ENCODE results near the gene ST8SIA1.

ST8SIA1 gene

DNA sequence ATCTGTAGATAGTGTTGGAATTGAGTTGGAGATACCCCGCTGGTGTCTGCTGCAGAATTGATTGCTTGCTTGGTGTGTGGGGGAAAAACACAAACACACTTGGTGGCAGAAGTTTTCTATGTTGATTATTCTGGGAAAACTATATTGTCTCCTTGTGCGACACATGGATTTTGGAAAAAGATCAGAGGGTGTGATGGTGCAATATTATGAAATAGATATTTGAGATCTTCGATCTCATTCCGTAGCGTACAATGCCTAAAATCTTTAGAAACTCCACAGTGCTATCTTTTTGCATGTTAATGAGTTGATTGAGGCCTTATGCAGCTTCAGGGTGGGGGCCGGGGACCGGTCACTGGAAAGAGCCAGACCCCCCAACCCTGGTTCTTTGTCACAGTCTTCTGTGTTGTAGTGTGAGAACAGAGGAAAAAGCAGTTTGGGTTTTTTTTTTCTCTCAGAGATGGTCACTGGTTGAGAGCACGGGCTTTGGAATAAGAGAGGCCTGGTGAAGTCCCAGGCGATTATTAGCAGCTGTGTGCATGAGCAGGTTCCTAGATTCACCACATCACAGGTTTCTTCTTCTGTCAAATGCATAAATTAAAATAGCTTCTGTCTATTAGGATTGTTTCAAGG is 88.2 kb downstream of the ST8SIA1 start:
- no peak for DNase-seq (ENCODE audit: low read depth in 1 of 2, low spot score in 1 of 2)

DNA sequence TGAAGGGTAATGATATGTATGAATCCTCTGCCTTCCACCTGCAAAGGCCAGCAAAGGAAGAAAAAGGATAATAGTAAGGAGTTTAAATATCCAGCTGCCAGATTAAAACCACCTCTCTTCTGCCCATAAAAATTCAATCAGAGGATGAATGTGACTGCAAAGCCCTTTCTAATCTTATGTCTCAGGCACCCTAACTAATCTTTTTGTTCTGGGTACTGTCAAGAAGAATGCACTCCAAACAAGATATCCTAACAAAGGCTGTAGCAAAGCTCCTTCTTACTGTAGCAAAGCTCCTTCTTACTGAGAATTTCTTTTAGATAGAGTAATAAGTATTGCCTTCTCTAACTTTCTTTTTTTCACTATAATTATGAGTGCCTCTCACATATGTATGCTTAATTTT is 91.8 kb downstream of the ST8SIA1 start:
- no peak for DNase-seq (ENCODE audit: low read depth in 1 of 2, low spot score in 1 of 2)

DNA sequence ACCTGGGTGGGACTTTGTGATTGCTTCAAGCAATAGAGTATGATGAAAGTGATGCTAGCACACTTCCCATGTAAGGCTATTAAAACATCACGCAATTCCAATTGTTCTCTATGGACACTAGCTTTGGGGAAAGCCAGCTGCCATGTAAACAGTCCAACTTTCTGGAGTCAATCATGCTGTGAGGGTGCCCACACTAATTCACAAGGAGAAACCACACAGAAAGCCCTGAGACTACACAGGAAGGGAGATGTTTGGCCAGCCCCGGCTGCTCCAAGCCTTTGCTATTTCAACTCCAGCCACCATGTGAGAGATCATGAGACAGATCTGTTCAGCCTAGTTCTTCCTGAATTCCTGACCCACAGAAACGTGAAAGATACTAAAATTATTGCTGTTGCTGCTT is 96.3 kb downstream of the ST8SIA1 start:
- no peak for DNase-seq (ENCODE audit: low read depth in 1 of 2, low spot score in 1 of 2)

- DNase-seq (ENCODE audit: low read depth in 1 of 2, low spot score in 1 of 2) = no peak
Measured at GRCh38 chr12:22234561-22234960, 99.9 kb downstream of the ST8SIA1 start.

DNA sequence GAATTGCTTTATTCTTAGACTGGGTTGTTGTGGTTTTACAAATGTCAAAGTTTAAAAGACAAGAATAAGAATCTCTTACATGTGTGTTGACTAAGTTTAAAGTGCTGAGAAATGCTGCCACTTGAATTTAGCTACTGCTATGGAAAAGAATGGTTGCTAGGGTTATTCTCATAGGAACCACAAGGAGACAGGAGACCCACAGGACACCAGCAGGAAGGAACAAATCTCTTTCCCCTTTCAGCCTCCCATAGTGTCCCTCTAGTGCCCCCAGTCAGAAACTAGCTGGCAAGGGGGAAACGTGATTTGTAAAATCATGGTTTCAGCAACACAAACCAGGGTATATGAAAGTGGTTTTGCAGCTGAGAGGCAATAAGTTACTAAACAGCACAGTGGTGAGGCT is 102.7 kb downstream of the ST8SIA1 start:
- no peak for DNase-seq (ENCODE audit: low read depth in 1 of 2, low spot score in 1 of 2)

DNA sequence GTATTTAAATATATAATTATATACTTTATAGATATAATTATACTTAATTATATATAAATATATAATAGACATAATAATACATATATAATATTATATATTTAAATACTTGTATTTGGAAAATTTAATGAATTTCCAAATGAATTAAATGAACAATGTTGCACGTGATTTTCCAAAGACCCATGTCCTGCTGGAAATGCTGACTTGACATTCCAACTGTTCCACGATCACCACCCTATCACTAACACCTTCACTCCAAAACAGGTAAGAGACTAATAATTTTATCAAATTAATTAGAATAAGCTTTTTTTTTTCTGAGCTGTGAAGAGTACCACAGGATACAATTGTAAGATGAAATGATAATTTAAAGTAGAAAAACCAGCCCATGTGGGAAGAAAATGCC is 103.4 kb downstream of the ST8SIA1 start:
- DNase-seq (ENCODE audit: low read depth in 1 of 2, low spot score in 1 of 2) = no peak

DNA sequence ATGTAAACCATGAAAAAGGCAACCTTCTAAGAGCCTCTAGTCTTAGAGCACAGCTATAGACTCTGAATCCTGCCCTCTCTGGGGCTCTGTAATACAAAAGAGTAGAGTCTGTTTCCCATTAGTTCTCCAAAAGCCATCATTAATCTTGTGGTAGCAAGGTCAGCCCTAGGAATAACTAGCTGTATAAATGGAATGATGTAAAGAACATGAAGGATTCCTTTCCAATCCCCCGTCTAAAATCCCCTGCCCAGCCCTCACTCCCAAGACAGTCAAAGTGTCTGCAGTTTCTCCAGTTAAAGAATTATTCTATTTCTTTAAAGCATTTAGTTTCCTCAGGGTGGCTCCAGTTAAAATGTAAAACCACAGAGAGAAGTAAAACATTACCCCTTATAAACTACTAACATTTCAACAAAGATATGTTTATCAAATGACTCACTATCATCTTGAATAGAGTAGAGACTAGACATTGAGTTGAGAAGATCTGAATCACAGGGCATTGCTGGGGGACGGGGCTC is 104.2 kb downstream of the ST8SIA1 start:
- DNase-seq (ENCODE audit: low read depth in 1 of 2, low spot score in 1 of 2) = no peak

DNA sequence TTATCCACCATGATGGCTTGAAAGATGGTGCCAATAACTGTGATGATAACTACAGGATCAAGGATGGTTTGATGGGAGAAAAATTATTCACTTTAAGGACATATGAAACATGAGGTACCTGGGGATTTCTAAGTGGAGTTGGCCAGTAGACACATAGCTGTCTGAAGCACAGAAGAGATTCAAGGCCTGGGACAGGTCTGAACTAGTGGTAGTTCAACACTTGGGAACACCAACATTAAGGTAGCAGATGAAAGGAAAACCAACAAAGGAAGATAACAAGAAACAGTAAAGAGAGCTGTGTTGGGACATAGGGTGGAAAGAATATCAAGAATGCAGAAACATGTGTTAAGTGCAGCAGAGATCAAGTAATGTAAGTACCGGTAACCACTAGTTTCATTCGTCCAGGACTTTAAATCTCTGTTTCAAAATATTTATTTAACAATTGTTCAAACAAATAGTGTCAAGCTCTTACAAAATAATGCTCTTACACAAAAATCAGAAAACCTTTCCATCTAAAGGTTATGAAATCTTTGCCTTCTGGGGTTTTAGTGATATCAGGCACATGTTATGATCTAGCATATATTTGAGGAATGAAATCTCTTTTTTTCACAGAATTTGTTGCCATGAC is 104.7 kb downstream of the ST8SIA1 start:
- no peak for DNase-seq (ENCODE audit: low read depth in 1 of 2, low spot score in 1 of 2)

DNA sequence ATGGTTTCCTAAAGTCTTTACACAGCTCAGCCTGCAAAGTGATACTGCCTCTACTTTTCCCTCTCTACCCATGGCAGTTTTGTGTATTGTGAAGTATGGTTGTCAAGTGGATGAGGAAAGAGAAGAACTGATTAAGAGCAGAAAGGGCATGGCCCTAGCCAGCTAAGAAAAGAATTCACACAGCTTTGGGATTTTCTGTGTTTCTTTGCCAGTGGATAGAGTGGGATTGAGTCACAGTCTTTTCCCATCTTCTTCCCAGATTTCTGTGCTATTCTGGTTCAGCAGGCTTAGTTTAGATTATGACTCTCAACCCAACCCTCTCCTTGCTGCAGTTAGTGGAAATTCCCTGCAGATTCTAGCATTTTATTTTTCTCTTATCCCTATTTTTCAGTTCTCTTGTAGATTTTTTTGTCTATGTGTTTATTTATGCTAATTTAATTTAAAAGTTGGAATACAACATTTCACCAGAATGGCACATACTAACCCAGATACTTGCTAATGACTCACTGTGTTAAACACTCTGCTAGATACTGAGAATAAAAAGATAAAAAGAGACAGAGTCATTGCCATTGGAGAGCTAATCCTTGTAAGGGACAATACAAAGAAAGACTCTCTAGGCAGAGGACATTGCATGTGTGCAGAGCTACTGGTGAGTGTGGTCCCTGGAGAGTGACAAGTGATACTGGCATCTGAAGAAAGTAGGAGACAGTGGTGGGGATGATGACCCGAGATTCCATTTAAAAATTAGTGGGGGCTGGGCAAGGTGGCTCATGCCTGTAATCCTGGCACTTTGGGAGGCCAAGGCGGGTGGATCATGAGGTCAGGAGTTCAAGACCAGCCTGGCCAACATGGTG is 106.3 kb downstream of the ST8SIA1 start:
- DNase-seq (ENCODE audit: low read depth in 1 of 2, low spot score in 1 of 2) = no peak

GRCh38 chr12:22223356-22223755 is 111.2 kb downstream of the ST8SIA1 start:
- no peak for DNase-seq (ENCODE audit: low read depth in 1 of 2, low spot score in 1 of 2)

DNA sequence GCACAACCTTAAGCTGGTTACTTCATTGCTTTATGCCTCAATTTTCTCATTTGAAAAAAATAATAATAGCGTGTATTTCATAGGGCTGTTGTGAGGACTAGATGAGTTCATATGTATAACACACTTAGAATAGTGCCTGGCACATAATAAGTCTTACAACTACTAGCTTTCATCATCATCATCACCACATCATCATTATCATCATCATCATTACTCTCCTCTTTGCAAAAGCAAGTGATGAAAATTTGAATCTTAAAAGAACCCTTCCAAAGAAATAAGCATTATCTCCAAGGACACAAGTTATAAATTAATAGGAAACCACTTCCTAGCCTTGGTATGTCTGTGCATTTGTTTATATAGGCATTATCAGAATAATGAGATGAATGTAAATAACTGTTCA is 117.0 kb downstream of the ST8SIA1 start:
- no peak for DNase-seq (ENCODE audit: low read depth in 1 of 2, low spot score in 1 of 2)

- no peak for DNase-seq (ENCODE audit: low read depth in 1 of 2, low spot score in 1 of 2)
Measured at GRCh38 chr12:22215467-22216253, 118.8 kb downstream of the ST8SIA1 start.

DNA sequence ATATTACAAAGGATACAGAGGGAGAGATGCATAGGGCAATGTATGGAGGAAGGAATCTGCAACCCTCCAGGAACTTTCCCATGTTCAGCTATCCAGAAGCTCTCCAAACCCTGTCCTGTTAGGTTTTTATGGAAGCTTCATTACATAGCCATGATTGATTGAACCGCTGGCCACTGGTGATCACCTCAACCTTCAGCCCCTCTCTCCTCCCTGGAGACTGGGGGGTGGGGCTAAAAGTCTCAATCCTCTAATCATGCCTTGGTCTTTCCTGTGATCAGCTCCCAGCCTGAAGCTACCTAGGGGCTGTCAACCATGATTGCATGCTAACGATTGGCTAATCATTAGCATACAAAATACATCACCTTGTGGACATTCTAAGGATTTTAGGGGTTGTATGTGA is 123.4 kb downstream of the ST8SIA1 start:
- DNase-seq (ENCODE audit: low read depth in 1 of 2, low spot score in 1 of 2) = no peak

DNA sequence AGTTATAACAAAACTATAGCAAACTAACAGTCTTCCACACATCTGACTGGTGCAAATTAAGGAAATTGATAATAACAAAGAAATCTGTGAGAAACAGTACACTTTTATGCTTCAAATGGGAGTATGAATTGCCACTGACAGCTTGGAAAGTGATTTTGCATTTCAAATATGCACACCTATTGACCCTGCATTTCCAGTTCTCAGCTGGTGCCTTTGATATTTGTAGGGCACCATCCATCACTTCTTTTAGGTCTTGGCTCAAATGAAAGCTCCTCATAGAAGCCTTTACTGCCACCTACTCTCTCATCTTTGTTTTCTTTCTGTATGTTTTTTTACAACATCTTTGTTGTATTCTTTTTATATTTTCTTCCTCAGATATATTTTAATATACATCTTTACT is 125.1 kb downstream of the ST8SIA1 start:
- DNase-seq (ENCODE audit: low read depth in 1 of 2, low spot score in 1 of 2) = no peak

DNA sequence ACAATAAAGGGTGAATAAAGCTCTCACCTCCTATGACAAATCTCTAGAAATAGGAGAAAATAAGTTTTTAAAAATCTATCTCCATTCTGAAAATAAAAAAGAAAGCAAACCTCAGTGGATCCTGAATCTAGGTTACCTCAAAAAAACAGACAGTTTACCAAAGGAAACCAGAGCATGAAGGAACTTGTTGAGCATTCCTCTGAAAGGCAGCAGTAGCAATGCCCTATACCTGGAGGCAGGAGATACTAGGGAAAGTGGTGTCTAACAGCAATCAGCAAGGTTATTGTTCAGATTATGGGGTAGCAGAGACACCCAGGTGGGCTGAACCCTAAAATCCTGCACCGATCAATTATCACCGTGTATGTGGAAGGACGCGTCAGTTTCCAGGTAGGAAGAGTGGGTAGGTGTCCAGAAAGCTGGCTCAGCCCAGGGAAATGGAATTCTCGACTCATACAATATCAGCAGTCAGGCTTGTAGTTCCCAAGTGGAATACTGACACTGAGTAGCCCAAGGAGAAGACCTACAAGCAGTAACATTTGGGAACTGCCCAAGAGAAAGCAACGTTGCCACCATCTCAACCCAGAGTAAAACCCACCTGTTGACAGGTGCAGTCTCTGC is 128.3 kb downstream of the ST8SIA1 start:
- DNase-seq (ENCODE audit: low read depth in 1 of 2, low spot score in 1 of 2) = no peak

- no peak for DNase-seq (ENCODE audit: low read depth in 1 of 2, low spot score in 1 of 2)
Measured at GRCh38 chr12:22204391-22204790, 130.1 kb downstream of the ST8SIA1 start.

DNA sequence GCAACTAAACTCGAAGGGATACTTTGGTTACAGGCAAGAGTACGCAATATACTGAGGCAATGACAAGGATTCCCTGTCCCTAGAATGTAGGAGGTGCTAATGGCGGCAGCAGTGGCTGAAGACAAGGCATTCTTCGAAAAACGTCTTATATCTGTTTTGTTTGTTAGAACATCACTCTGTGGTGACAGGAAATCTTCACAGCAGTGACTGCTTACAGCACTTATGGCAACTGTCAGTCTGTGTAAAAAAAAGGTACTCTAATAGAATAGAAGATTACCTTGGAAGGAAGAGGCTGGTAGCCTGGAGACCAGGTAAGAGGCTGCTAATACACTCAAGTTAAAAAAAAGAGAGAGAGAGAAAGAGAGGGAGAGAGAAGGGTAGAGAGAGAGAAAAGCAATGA is 131.7 kb downstream of the ST8SIA1 start:
- no peak for DNase-seq (ENCODE audit: low read depth in 1 of 2, low spot score in 1 of 2)

DNA sequence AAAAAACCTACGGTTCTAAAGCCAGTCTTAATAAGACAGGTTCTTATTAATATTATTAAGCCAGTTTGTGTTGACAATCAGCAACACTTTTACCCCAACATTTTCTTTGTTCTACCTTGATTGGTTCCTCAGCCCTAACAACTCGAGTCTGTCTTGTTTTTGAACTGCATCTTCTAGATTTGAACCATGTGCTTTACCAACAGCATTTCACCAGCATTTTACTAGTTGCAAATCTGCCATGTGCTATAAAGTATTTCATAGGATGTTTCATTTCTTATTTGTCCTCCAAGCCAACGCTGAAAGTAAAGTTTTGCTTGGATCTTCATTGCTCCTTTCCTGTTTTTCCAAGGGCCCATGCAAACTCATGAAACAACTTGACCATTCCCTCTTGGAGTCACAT is 133.4 kb downstream of the ST8SIA1 start:
- no peak for DNase-seq (ENCODE audit: low read depth in 1 of 2, low spot score in 1 of 2)

DNA sequence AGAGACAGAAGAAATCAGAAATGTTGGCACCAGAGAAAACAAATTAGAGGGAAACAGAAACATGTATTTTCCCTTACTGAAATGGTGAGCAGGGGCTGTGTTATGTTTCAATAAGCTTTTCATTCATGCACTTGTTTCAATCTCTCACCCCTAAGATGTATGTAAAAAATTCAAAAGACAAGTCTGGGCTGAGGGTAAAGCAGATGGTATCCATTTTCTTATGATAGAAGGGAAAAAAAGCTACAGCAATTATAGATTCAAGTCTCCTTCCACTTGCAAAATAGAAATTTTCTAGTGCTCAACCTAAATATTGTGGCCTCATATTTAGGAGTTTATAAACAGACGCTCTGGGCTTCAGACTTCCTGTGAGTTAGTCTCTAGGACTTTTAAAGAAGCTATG is 138.3 kb downstream of the ST8SIA1 start:
- no peak for DNase-seq (ENCODE audit: low read depth in 1 of 2, low spot score in 1 of 2)

DNA sequence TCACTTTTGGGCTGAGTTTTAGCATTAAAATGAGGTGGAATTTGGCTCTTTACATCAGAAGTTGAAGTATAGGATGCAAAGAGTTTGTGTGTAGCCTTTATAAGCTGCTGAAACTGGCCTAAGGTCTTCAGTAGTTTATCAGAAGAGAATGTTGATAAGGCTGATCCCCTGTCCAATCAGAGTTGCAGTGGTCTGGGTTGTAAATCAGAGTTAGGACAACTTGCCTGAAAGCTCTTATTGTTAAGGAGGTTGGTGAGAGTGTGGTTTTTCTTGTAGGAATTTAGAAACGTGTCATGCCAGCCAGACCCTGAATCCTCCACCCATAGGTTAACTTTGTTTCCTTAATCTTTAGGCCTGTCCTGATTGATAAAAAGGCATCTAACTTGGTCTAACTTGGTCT is 143.5 kb downstream of the ST8SIA1 start:
- no peak for DNase-seq (ENCODE audit: low read depth in 1 of 2, low spot score in 1 of 2)

- no peak for DNase-seq (ENCODE audit: low read depth in 1 of 2, low spot score in 1 of 2)
Measured at GRCh38 chr12:22188431-22188830, 146.1 kb downstream of the ST8SIA1 start.

All from activated CD4-positive, alpha-beta T cell treated with anti-CD3 and anti-CD28 coated beads, Interleukin-2, amount 50 U/mL, for 24 hours (primary cell).